ENCODE data around the gene THSD7A.

The THSD7A gene

GRCh38 chr7:11336432-11336831, 495.6 kb downstream of the THSD7A start:
- TF ChIP-seq CTCF (IDR thresholded peaks at IDR 0.05; ENCODE audit: low read depth, low read length, missing control alignments) = no peak
- in situ Hi-C loops (cut with HindIII; ENCODE audit: low sequenced_read_pairs) = no loop called here
- DNase-seq (ENCODE audit: low read depth) = no peak
- no peak overlapping the region for H3K4me3 ChIP-seq (ENCODE audit: low read depth, low read length)

- DNase-seq (ENCODE audit: low read depth) = no peak
- no peak overlapping the region for H3K4me3 ChIP-seq (ENCODE audit: low read depth, low read length)
- in situ Hi-C loops (cut with HindIII; ENCODE audit: low sequenced_read_pairs) = no loop called here
- no peak for TF ChIP-seq CTCF (IDR thresholded peaks at IDR 0.05; ENCODE audit: low read depth, low read length, missing control alignments)
Measured at GRCh38 chr7:11335947-11336346, 496.1 kb downstream of the THSD7A start.

- H3K4me3 ChIP-seq (ENCODE audit: low read depth, low read length) = no peak overlapping the region
- in situ Hi-C loops (cut with HindIII; ENCODE audit: low sequenced_read_pairs) = no loop called here
Measured at GRCh38 chr7:11332865-11333228, 499.2 kb downstream of the THSD7A start.

GRCh38 chr7:11332186-11332864, 499.7 kb downstream of the THSD7A start:
- in situ Hi-C loops (cut with HindIII; ENCODE audit: low sequenced_read_pairs) = no loop called here

More at GRCh38 chr7:11332865-11333228, 499.2 kb downstream of the THSD7A start:
- DNase-seq (ENCODE audit: low read depth) = no peak
- no peak for TF ChIP-seq CTCF (IDR thresholded peaks at IDR 0.05; ENCODE audit: low read depth, low read length, missing control alignments)

GRCh38 chr7:11331128-11332102, 500.6 kb downstream of the THSD7A start:
- DNase-seq (ENCODE audit: low read depth) = no peak
- no peak for TF ChIP-seq CTCF (IDR thresholded peaks at IDR 0.05; ENCODE audit: low read depth, low read length, missing control alignments)
- H3K4me3 ChIP-seq (ENCODE audit: low read depth, low read length) = no peak overlapping the region
- in situ Hi-C loops (cut with HindIII; ENCODE audit: low sequenced_read_pairs) = no loop called here

More at GRCh38 chr7:11332186-11332864, 499.7 kb downstream of the THSD7A start:
- TF ChIP-seq CTCF (IDR thresholded peaks at IDR 0.05; ENCODE audit: low read depth, low read length, missing control alignments) = no peak
- DNase-seq (ENCODE audit: low read depth) = no peak
- no peak overlapping the region for H3K4me3 ChIP-seq (ENCODE audit: low read depth, low read length)

GRCh38 chr7:11330717-11331116, 501.3 kb downstream of the THSD7A start:
- in situ Hi-C loops (cut with HindIII; ENCODE audit: low sequenced_read_pairs) = no loop called here
- no peak overlapping the region for H3K4me3 ChIP-seq (ENCODE audit: low read depth, low read length)
- no peak for DNase-seq (ENCODE audit: low read depth)
- no peak for TF ChIP-seq CTCF (IDR thresholded peaks at IDR 0.05; ENCODE audit: low read depth, low read length, missing control alignments)

Data from astrocyte of the cerebellum (primary cell).